HepG2 (cell line): Measurements from ENCODE around the gene MRPL37. TPM values are rescaled to one million over a fixed set of nuclear protein-coding genes. Genes with fewer than 3 reads are reported as not detected.

Experiments
- ATAC-seq: fragments of 200-7000 bp; cut with Tn5 transposase; 3 replicates; pipeline ENCODE4 v1.9.1; 2020; ENCODE audit warnings: mild to moderate bottlenecking, moderate library complexity
- BruUV-seq: library from RNA; stranded (reverse); fragments of 400-500 nt; replicated peaks from 2 replicates; lab custom pipeline; 2021; lab: Mats Ljungman, UMichigan
- CTCF ChIA-PET: fragments of 300-600 bp; formaldehyde crosslinking; extraction: SDS; loops from one replicate; lab custom pipeline; 2021; ENCODE audit warnings: low total read pairs, inconsistent platforms, low intra/inter-chr PET ratio; lab: Yijun Ruan, JAX
- POLR2A ChIA-PET: fragments of 350-600 bp; sonication (Branson Sonifier 250); formaldehyde crosslinking; loops from one replicate; lab custom pipeline; 2020; ENCODE audit warnings: antibody characterized with exemption, inconsistent platforms; lab: Yijun Ruan, JAX
- DNase-seq: peaks from one replicate; pipeline ENCODE4 v3.0.0-alpha.2; 2015; ENCODE audit warnings: low spot score
- FAIRE-seq: peaks from 3 replicates; lab custom pipeline; 2011; peaks lifted over from hg19 to GRCh38; lab: Jason Lieb, UNC
- H2AFZ ChIP-seq: one replicate; pipeline ENCODE4 v1.6.1; 2011; ENCODE audit warnings: low read length, inconsistent platforms
- H3K27ac ChIP-seq: fragments of 300-600 bp; 3 replicates; pipeline ENCODE4 v1.8.0; 2011; ENCODE audit warnings: mixed run types, mild to moderate bottlenecking, mixed read lengths, low read length, inconsistent platforms; ENCODE audit not compliant: insufficient read depth; ENCODE audit errors: extremely low read length
- H3K27me3 ChIP-seq, 2 experiments: fragments of 200-600 bp in 1 of 2; 2 replicates in 1 of 2; 3 replicates in 1 of 2; pipeline versions ENCODE4 v1.6.0 to v1.8.0; 2011; ENCODE audit warnings: low read length in 2 of 2, mild to moderate bottlenecking in 2 of 2, moderate library complexity in 2 of 2, inconsistent platforms in 1 of 2; ENCODE audit not compliant: insufficient read depth in 2 of 2, control insufficient read depth in 1 of 2
- H3K36me3 ChIP-seq, 2 experiments: fragments of 200-600 bp in 1 of 2; replicated peaks in 1 of 2; 2 replicates in 1 of 2; 3 replicates in 1 of 2; pipeline versions ENCODE4 v1.5.1 to v1.8.0; 2011; ENCODE audit warnings: low read length in 2 of 2, inconsistent platforms in 1 of 2; ENCODE audit not compliant: insufficient read depth in 2 of 2, control insufficient read depth in 1 of 2
- H3K4me1 ChIP-seq: 2 replicates; pipeline ENCODE4 v1.5.1; 2012; ENCODE audit warnings: low read length, inconsistent platforms; ENCODE audit not compliant: insufficient read depth
- H3K4me2 ChIP-seq: 2 replicates; pipeline ENCODE4 v1.6.0; 2011; ENCODE audit warnings: low read depth, low read length, inconsistent platforms
- H3K4me3 ChIP-seq, 3 experiments: fragments of 200-600 bp in 1 of 3; sonication (generic), shearing (Covaris generic) in 1 of 3; replicated peaks in 1 of 3; 2 replicates each; pipeline ENCODE4 v1.5.1; 2011 to 2016; ENCODE audit warnings: low read length in 3 of 3, inconsistent platforms in 2 of 3, low read depth in 2 of 3, mild to moderate bottlenecking in 2 of 3, control low read depth in 1 of 3, mixed read lengths in 1 of 3; ENCODE audit not compliant: insufficient read depth in 1 of 3
- H3K79me2 ChIP-seq: one replicate; pipeline ENCODE4 v1.6.1; 2011; ENCODE audit warnings: low read length, inconsistent platforms; ENCODE audit not compliant: insufficient read depth
- H3K9ac ChIP-seq: 2 replicates; pipeline ENCODE4 v1.6.0; 2011; ENCODE audit warnings: mild to moderate bottlenecking, low read depth, low read length, inconsistent platforms; ENCODE audit not compliant: insufficient read depth
- H3K9me3 ChIP-seq: 2 replicates; pipeline ENCODE4 v1.5.1; 2012; ENCODE audit warnings: mild to moderate bottlenecking, low read length
- H4K20me1 ChIP-seq: 2 replicates; pipeline ENCODE4 v1.6.0; 2011; ENCODE audit warnings: inconsistent platforms, mild to moderate bottlenecking, low read length, moderate library complexity; ENCODE audit not compliant: insufficient read depth
- ATF7 ChIP-seq, 2 experiments: fragments of 450-650 bp in 1 of 2; sonication (generic) in 1 of 2; formaldehyde crosslinking in 1 of 2; IDR thresholded peaks; 2 replicates each; pipeline versions ENCODE4 v1.4.0 to v1.6.1; 2016 to 2020; ENCODE audit warnings: antibody characterized with exemption in 1 of 2, mild to moderate bottlenecking in 1 of 2, missing genetic modification reagents in 1 of 2
- CREB1 ChIP-seq, 2 experiments: fragments of 450-650 bp in 1 of 2; IDR thresholded peaks; 2 replicates each; pipeline ENCODE4 v1.6.1; 2016 to 2017; ENCODE audit warnings: control low read depth in 1 of 2, mild to moderate bottlenecking in 1 of 2, missing compliant biosample characterization in 1 of 2, missing genetic modification characterization in 1 of 2
- FOXK2 ChIP-seq: fragments of 450-650 bp; IDR thresholded peaks from 2 replicates; pipeline ENCODE4 v1.6.1; 2016
- HOMEZ ChIP-seq: IDR thresholded peaks from 2 replicates; pipeline ENCODE4 v1.6.1; 2016; ENCODE audit warnings: low read depth
- KLF11 ChIP-seq: IDR thresholded peaks from 2 replicates; pipeline ENCODE4 v1.6.1; 2016; ENCODE audit warnings: missing compliant biosample characterization
- LBX2 ChIP-seq: sonication (generic); formaldehyde crosslinking; IDR thresholded peaks from 2 replicates; pipeline ENCODE4 v1.5.0; 2020; ENCODE audit warnings: missing genetic modification reagents, mild to moderate bottlenecking, borderline replicate concordance
- MEIS1 ChIP-seq: sonication (generic); formaldehyde crosslinking; IDR thresholded peaks from 2 replicates; pipeline ENCODE4 v1.9.0; 2021; ENCODE audit warnings: mild to moderate bottlenecking, missing genetic modification reagents, moderate library complexity, borderline replicate concordance
- RARG ChIP-seq: sonication (generic); formaldehyde crosslinking; IDR thresholded peaks from 2 replicates; pipeline ENCODE4 v1.4.0; 2020; ENCODE audit warnings: low read depth, mild to moderate bottlenecking, missing genetic modification reagents
- REL ChIP-seq: sonication (generic); formaldehyde crosslinking; conservative IDR thresholded peaks from 2 replicates; pipeline ENCODE4 v1.8.0; 2022; ENCODE audit warnings: mild to moderate bottlenecking, missing genetic modification reagents, moderate library complexity
- TFE3 ChIP-seq: IDR thresholded peaks from 2 replicates; pipeline ENCODE4 v1.6.1; 2016
- ZGPAT ChIP-seq: IDR thresholded peaks from 2 replicates; pipeline ENCODE4 v1.6.1; 2016; ENCODE audit warnings: mild to moderate bottlenecking
- ZNF280D ChIP-seq: sonication (generic); formaldehyde crosslinking; IDR thresholded peaks from 2 replicates; pipeline ENCODE4 v1.5.1; 2020; ENCODE audit warnings: mild to moderate bottlenecking, missing genetic modification reagents
- ZNF678 ChIP-seq: sonication (generic); formaldehyde crosslinking; IDR thresholded peaks from 2 replicates; pipeline ENCODE4 v1.4.0; 2020; ENCODE audit warnings: mild to moderate bottlenecking, missing genetic modification reagents
- WGBS: methylation state at CpG from one replicate; pipeline ENCODE4 v1.1.6; 2017; ENCODE audit warnings: low lambda C conversion rate; 5-methylcytosine and 5-hydroxymethylcytosine counted together
- in situ Hi-C: cut with HindIII; loops from 2 replicates; pipeline ENCODE4 v1.10.0; 2017; ENCODE audit warnings: low pct_unique_long_range_greater_than_20kb; ENCODE audit not compliant: extremely low pct_ligation_motif_present
- intact Hi-C: fragments of 100-400 bp; cut with micrococcal nuclease; formaldehyde crosslinking; loops from one replicate; pipeline ENCODE4 v1.10.0; 2022; ENCODE audit not compliant: unreplicated experiment
- polyA plus RNA-seq, 8 experiments: library from polyadenylated mRNA; depleted of rRNA in 3 of 8; stranded (reverse) in 7 of 8; unstranded in 1 of 8; fragments of >200 nt; fragmentation: Illumina TruSeq in 4 of 8; extraction: Trizol in 4 of 8; gene quantifications; 2 replicates each; pipeline versions ENCODE4 v1.2.1 to v1.2.3, GENCODE V29; 2011 to 2016; ENCODE audit warnings: low read depth in 4 of 8, missing spikeins in 1 of 8, mixed read lengths in 1 of 8; ENCODE audit not compliant: insufficient read depth in 1 of 8
- total RNA-seq, 5 experiments: library from RNA; depleted of rRNA; stranded (reverse); fragments of >200 nt; fragmentation: Illumina TruSeq; extraction: Trizol; gene quantifications; 2 replicates each; pipeline ENCODE4 v1.2.3, GENCODE V29; 2016; ENCODE audit warnings: low read depth in 1 of 5

The MRPL37 gene
- total and polyA plus RNA-seq, 2 of the 13 experiments (the other 11 are each of a cell fraction or from before 2014, with no cell fraction given) = 31.7 to 127 TPM

- CTCF ChIA-PET = no interaction called here
- FAIRE-seq (no peak), ATAC-seq (no peak), DNase-seq (no peak)
- Histone ChIP-seq H3K4me2 (no peak overlapping the region), H3K4me3 (no peak overlapping the region), H3K9ac (no peak overlapping the region), H3K9me3 (no peaks in the 10 kb centered on the region), H3K27me3 (no peaks in the 10 kb centered on the region), H3K4me1 (no peaks in the 10 kb centered on the region), H2AFZ (no peak overlapping the region), H4K20me1 (no peaks in the 10 kb centered on the region), H3K36me3 (peaks cover 9 to 11% of the 10 kb centered on the region in 2 experiments; a peak in 4 of 5 replicates), H3K27ac (no peak overlapping the region), H3K79me2 (no peaks in the 10 kb centered on the region)
- WGBS = 100% methylated on average over 10 of the region's 10 CpGs
- TF ChIP-seq MEIS1 (CRISPR knock-in tag) (no peak), CREB1 (IDR thresholded peaks at IDR 0.05) (no peak), CREB1 (CRISPR knock-in tag; IDR thresholded peaks at IDR 0.05) (no peak), RARG (CRISPR knock-in tag) (no peak), FOXK2 (no peak), REL (CRISPR knock-in tag) (no peak), ATF7 (IDR thresholded peaks at IDR 0.05) (no peak), ATF7 (CRISPR knock-in tag; IDR thresholded peaks at IDR 0.05) (no peak), HOMEZ (CRISPR knock-in tag) (no peak), ZGPAT (CRISPR knock-in tag) (no peak), LBX2 (CRISPR knock-in tag) (no peak), ZNF678 (CRISPR knock-in tag) (no peak), TFE3 (CRISPR knock-in tag) (no peak), KLF11 (CRISPR knock-in tag) (no peak), ZNF280D (CRISPR knock-in tag) (no peak)
- no TSS peak for BruUV-seq
- in situ Hi-C loops (no loop called here), intact Hi-C loops (no loop called here)
- POLR2A ChIA-PET = no interaction called here
Observed at GRCh38 chr1:54246116-54246721, 46.3 kb downstream of the MRPL37 start.
